Mesodermal cell (in vitro differentiated cells): Measurements from ENCODE around the gene TEAD1.

Experiments used
- H3K27ac ChIP-seq: 2 replicates; pipeline ENCODE4 v1.7.0; 2013; ENCODE audit warnings: mild to moderate bottlenecking, low read depth, low read length, moderate library complexity; ENCODE audit not compliant: severe bottlenecking
- H3K36me3 ChIP-seq: 2 replicates; pipeline ENCODE4 v1.7.1; 2013; ENCODE audit warnings: mild to moderate bottlenecking, low read length, moderate library complexity; ENCODE audit not compliant: control insufficient read depth, insufficient read depth
- H3K4me1 ChIP-seq: one replicate; pipeline ENCODE4 v1.7.1; 2013; ENCODE audit warnings: mild to moderate bottlenecking, low read length; ENCODE audit not compliant: insufficient read depth, control insufficient read depth, poor library complexity, severe bottlenecking
- H3K4me3 ChIP-seq: 2 replicates; pipeline ENCODE4 v1.7.0; 2013; ENCODE audit warnings: low read length, control low read depth, mild to moderate bottlenecking; ENCODE audit not compliant: insufficient read depth, poor library complexity, severe bottlenecking; ENCODE audit errors: extremely low read depth
- H3K9me3 ChIP-seq: 2 replicates; pipeline ENCODE4 v1.7.1; 2013; ENCODE audit warnings: mild to moderate bottlenecking, low read length, moderate library complexity; ENCODE audit not compliant: control insufficient read depth
- WGBS, 2 experiments: methylation state at CpG; one replicate each; pipeline ENCODE4 v1.1.5; 2013; ENCODE audit warnings: missing lambda C conversion rate in 2 of 2; ENCODE audit not compliant: insufficient coverage in 2 of 2; 5-methylcytosine and 5-hydroxymethylcytosine counted together

TEAD1 gene

DNA sequence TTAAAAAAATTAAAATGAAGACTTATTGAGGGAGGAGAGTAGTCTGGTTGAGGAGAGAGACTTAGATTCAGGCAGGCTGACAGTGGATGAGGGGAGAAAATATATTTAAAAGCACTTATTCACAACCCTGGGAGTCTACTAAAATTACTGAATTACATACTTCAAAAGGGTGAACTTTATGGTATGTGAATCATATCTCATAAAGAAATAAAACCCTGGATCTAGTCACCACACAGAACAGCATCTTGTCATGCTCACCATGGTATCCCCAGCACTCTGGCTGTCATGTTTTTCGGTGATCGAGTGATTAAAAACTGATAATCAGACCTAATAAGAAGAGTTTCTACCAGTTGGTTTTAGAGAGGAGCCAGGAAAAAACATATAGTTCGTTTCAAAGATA is 11.0 kb downstream of the TEAD1 start:
- peaks cover 54% of the 10 kb centered on the region for H3K36me3 ChIP-seq
- H3K9me3 ChIP-seq = no peaks in the 10 kb centered on the region
- no peak overlapping the region for H3K27ac ChIP-seq
- 100% methylated on average over 1 of the region's 3 CpGs; no CpG with 5 or more reads in 1 of the 2 experiments for WGBS, 2 experiments
- peaks cover 91% of the 10 kb centered on the region for H3K4me1 ChIP-seq
- H3K4me3 ChIP-seq = no peak overlapping the region

- Histone ChIP-seq H3K4me1 (peaks cover 92% of the 10 kb centered on the region), H3K36me3 (peaks cover 51% of the 10 kb centered on the region), H3K27ac (peak overlapping the region; percentile 36), H3K9me3 (no peaks in the 10 kb centered on the region), H3K4me3 (no peak overlapping the region)
- 77 to 93% methylated on average over 2 of the region's 2 CpGs for WGBS, 2 experiments
These were observed 12.2 kb downstream of the TEAD1 start for GRCh38 chr11:12686246-12687060.

DNA sequence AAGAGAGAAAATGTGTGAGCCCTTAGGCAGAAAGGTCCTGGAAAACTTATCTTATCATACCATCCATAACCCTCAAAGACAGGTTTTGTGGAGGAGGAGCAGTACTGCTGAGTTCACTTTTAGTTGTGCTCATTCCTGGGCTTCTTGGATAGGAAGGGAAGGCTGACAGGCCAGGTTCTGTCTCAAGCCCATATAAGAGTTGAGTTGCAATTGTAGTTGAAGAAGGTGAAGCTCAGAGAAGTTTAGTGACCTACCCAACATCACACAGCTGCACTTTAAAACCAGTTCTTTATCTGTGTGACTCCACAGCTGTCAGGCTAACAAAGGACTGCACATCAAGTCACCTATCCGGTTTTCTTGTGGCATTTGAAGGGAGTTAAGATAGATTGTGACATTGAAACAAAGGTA is 13.0 kb downstream of the TEAD1 start:
- no peak overlapping the region for H3K4me3 ChIP-seq
- 88% methylated on average over 1 of the region's 1 CpG; no CpG with 5 or more reads in 1 of the 2 experiments for WGBS, 2 experiments
- peaks cover 44% of the 10 kb centered on the region for H3K36me3 ChIP-seq
- peaks cover 92% of the 10 kb centered on the region for H3K4me1 ChIP-seq
- H3K27ac ChIP-seq = peak overlapping the region; percentile 70
- H3K9me3 ChIP-seq = no peaks in the 10 kb centered on the region

GRCh38 chr11:12687740-12688139 is 13.5 kb downstream of the TEAD1 start:
- Histone ChIP-seq H3K4me1 (peaks cover 92% of the 10 kb centered on the region), H3K4me3 (no peak overlapping the region), H3K36me3 (peaks cover 39% of the 10 kb centered on the region), H3K27ac (peak overlapping the region; percentile 70), H3K9me3 (no peaks in the 10 kb centered on the region)
- 39 to 50% methylated on average over 1 to 2 of the region's 3 CpGs for WGBS, 2 experiments

DNA sequence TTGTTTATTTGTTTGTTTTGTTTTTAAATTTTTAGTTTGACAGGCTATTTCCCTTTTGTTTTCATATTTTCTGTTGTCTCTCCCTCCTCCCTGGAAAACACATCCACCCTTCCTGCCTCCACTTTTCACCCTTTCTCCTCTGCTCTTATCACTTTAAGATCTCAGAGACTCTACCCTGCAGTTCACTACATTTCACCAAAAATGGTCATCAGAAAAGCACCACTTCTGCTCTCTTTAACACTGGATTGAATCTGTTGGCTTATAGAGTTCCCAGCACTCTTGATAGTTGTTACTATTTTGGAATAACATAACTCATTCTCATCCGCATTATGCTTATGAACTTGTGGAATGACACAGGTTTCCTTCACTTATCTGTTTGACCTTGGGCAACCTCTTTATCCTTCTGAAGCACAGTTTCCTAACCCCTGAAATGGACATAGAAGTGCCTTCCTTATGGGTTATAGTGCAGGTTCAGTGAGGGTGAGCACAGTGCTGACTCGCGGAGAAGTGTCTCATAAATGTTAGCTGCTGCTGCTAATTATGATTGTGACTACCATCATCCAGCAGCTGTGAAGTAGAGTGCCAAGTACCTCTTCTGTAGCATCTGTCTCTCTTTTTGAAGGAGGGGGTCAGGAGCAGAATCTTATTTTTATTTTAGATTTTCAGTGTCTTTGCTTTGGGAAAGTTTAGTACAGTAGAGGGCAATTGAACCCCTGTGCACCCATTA is 15.0 kb downstream of the TEAD1 start:
- Histone ChIP-seq H3K4me1 (peaks cover 92% of the 10 kb centered on the region), H3K36me3 (peaks cover 30% of the 10 kb centered on the region), H3K27ac (peak overlapping the region; percentile 46), H3K4me3 (no peak overlapping the region), H3K9me3 (no peaks in the 10 kb centered on the region)
- WGBS, 2 experiments = 100% methylated on average over 1 to 2 of the region's 3 CpGs

DNA sequence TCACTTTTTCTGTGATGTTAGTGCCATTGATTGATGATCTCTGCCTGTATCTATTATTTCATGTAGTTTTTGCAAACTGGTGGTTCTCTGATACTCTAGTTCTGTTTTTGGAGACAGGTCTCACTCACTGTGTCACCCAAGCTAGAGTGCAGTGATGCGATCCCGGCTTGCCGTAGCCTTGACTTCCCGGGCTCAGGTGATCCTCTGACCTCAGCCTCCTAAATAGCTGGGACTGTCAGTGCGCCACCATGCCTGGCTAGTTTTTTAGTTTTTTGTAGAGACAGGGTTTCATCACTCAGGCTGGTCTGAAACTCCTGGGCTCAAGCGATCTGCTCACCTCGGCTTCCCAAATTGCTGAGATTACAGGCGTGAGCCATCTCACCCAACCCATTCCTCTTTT is 16.4 kb downstream of the TEAD1 start:
- Histone ChIP-seq H3K4me1 (peaks cover 93% of the 10 kb centered on the region), H3K36me3 (peaks cover 21% of the 10 kb centered on the region), H3K27ac (peak overlapping the region; percentile 71), H3K9me3 (no peaks in the 10 kb centered on the region), H3K4me3 (no peak overlapping the region)
- 90 to 92% methylated on average over 4 to 5 of the region's 8 CpGs for WGBS, 2 experiments

DNA sequence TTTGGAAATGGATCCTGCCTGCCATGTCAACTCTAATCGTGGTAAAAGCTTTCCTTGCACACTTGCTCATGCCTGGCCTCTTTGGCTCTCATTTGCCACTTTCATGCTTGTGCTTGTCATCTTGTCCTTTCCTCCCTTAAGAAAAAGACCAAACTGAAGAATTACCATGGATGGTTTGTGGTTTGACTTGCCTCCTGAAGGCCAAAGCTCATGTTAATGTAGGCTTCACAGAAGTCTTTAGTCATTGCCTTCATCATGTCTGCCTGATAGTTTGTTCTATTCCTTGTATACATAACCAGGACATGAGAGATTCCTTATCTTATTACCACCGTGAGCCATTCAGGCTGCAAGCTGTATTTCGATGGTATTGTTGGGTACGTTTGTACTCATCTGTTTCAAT is 17.3 kb downstream of the TEAD1 start:
- peak overlapping the region; percentile 71 for H3K27ac ChIP-seq
- peaks cover 93% of the 10 kb centered on the region for H3K4me1 ChIP-seq

DNA sequence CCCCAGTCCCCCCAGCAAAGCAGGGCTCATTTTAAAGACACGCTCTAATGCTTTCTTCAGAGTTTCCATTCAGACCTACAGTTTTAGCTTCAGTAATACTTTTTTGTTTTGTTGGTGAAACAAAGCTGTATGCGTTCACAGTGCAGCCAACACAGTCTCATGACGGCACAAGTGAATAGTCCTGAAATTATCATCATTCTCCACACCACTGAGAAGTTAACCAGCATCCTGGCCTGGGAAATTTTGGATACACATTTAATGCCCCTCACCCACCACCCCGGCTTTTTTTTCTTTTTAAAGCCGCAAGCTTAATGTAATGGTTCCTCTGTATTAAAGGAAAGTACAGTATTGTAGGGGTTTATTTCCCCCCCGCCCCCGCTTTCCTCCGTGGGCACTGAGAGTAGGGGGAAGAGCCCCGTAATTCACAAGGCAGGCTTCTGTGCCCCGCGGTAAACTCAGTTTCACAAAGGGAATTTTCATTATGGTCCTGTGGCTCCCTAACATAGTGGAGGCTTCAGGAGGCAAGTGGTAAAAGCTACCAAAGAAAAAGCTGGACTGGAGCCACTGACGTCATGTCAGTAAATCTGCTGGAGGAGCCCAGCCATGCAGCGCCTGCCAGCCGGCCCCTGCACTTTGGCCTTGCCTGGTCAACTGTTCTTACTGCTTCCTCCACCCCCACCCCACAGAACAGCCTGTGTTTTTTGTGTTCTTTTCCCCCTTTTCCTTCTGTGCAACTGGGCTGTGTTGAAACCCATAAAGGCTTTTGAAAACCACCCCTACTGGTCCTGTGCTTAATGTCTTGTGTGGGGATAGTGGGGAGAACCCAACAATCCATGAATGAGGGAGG is 18.2 kb downstream of the TEAD1 start:
- Histone ChIP-seq H3K36me3 (peaks cover 19% of the 10 kb centered on the region), H3K9me3 (no peaks in the 10 kb centered on the region), H3K4me3 (no peak overlapping the region), H3K4me1 (peaks cover 92% of the 10 kb centered on the region), H3K27ac (peak overlapping the region; percentile 99)
- 48 to 50% methylated on average over 5 to 11 of the region's 14 CpGs for WGBS, 2 experiments

More for the DNA sequence above, 17.3 kb downstream of the TEAD1 start:
- Histone ChIP-seq H3K36me3 (peaks cover 21% of the 10 kb centered on the region), H3K4me3 (no peak overlapping the region), H3K9me3 (no peaks in the 10 kb centered on the region)
- WGBS, 2 experiments = 88 to 100% methylated on average over 1 of the region's 4 CpGs

GRCh38 chr11:12693094-12693478 is 18.9 kb downstream of the TEAD1 start:
- peak overlapping the region; percentile 99 for H3K27ac ChIP-seq
- no peak overlapping the region for H3K4me3 ChIP-seq
- H3K9me3 ChIP-seq = no peaks in the 10 kb centered on the region
- 84 to 91% methylated on average over 5 of the region's 5 CpGs for WGBS, 2 experiments
- peaks cover 14% of the 10 kb centered on the region for H3K36me3 ChIP-seq
- peaks cover 92% of the 10 kb centered on the region for H3K4me1 ChIP-seq

DNA sequence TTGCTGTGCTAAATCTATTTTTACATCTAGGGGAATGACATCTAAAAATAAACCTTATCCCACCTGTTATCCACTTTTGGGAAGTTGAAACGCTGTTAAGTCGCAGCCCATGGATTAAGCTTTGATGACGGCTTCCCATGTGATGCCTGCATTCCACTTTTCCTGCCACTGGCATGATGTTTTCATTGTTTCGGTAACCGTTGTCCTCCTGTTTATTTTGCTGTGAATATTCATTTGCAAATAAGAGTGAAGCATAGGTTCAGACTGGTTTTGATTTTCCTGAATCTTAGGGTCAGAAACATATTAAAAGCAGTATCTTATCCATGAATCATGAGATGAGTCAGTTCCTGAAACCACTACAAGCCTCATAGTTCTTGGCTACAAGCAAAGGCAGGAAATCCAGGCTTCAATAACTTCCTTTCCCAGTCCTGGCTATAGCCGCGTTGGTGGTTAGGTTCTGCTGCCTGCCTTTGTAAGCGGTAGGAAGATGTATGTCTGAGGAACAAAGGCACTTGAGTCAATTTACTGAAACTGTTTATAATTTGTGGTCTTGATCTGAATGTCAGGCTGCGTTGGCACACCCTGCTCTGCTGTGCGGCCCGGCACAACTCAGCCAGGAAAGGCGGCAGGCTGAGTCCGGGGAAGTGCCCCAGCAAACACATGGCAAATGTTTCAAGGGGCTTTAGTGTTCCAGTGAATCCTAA is 19.4 kb downstream of the TEAD1 start:
- H3K4me1 ChIP-seq = peaks cover 92% of the 10 kb centered on the region
- WGBS, 2 experiments = 25 to 43% methylated on average over 8 to 10 of the region's 13 CpGs
- H3K36me3 ChIP-seq = peaks cover 11% of the 10 kb centered on the region
- H3K27ac ChIP-seq = peak overlapping the region; percentile 99
- no peak overlapping the region for H3K4me3 ChIP-seq
- H3K9me3 ChIP-seq = no peaks in the 10 kb centered on the region
